GM12878 (cell line): ENCODE data around the gene GAL3ST2. TPM values are rescaled to one million over a fixed set of nuclear protein-coding genes. Genes with fewer than 3 reads are reported as not detected.

Experiments
- ATAC-seq: fragments of 200-7000 bp; cut with Tn5 transposase; 3 replicates; pipeline ENCODE4 v1.9.1; 2020; ENCODE audit warnings: mild to moderate bottlenecking, moderate library complexity
- BruUV-seq: library from RNA; stranded (reverse); fragments of 400-500 nt; replicated peaks from 2 replicates; lab custom pipeline; 2021; lab: Mats Ljungman, UMichigan
- CTCF ChIA-PET: fragments of 300-600 bp; sonication (Branson Sonifier 250); formaldehyde crosslinking; extraction: SDS; loops from one replicate; lab custom pipeline; 2021; ENCODE audit warnings: inconsistent platforms; lab: Yijun Ruan, JAX
- POLR2A ChIA-PET: fragments of 350-600 bp; formaldehyde crosslinking; extraction: SDS; loops from one replicate; lab custom pipeline; 2021; ENCODE audit warnings: inconsistent platforms; lab: Charles Lee
- RAD21 ChIA-PET: fragments of 300-600 bp; sonication (Branson Sonifier 250); formaldehyde crosslinking; loops from one replicate; lab custom pipeline; 2023; ENCODE audit warnings: antibody characterized with exemption; ENCODE audit not compliant: unreplicated experiment; lab: Charles Lee
- SMC1A ChIA-PET: fragments of 300-600 bp; sonication (Branson Sonifier 250); formaldehyde crosslinking; loops from one replicate; lab custom pipeline; 2023; ENCODE audit not compliant: unreplicated experiment, uncharacterized antibody; lab: Charles Lee
- DNase-seq: peaks from one replicate; pipeline ENCODE4 v3.0.0-alpha.2; 2011; ENCODE audit warnings: low read depth, low spot score
- FAIRE-seq: peaks from 3 replicates; lab custom pipeline; 2011; peaks lifted over from hg19 to GRCh38; lab: Jason Lieb, UNC
- H2AFZ ChIP-seq: 2 replicates; pipeline ENCODE4 v1.6.0; 2011; ENCODE audit warnings: low read depth, low read length, control low read depth; ENCODE audit not compliant: control insufficient read depth
- H3K27ac ChIP-seq: 2 replicates; pipeline ENCODE4 v1.5.1; 2011; ENCODE audit warnings: control low read depth; ENCODE audit not compliant: control insufficient read depth, insufficient read depth
- H3K27me3 ChIP-seq, 2 experiments: replicated peaks in 1 of 2; 2 replicates each; pipeline versions ENCODE4 v1.6.0 to v1.6.1; 2011; ENCODE audit warnings: low read length in 1 of 2; ENCODE audit not compliant: control insufficient read depth in 2 of 2, insufficient read depth in 2 of 2
- H3K36me3 ChIP-seq, 2 experiments: 2 replicates each; pipeline ENCODE4 v1.5.1; 2011; ENCODE audit warnings: low read length in 1 of 2; ENCODE audit not compliant: control insufficient read depth in 2 of 2, insufficient read depth in 2 of 2
- H3K4me1 ChIP-seq: 2 replicates; pipeline ENCODE4 v1.6.1; 2011; ENCODE audit warnings: mild to moderate bottlenecking, low read length, moderate library complexity, mixed read lengths; ENCODE audit not compliant: control insufficient read depth, insufficient read depth
- H3K4me2 ChIP-seq: 2 replicates; pipeline ENCODE4 v1.6.0; 2011; ENCODE audit warnings: control low read depth; ENCODE audit not compliant: control insufficient read depth, insufficient read depth
- H3K4me3 ChIP-seq: fragments of 200-600 bp; sonication (generic); 2 replicates; pipeline ENCODE4 v1.5.1; 2016
- H3K79me2 ChIP-seq: 2 replicates; pipeline ENCODE4 v1.6.0; 2011; ENCODE audit warnings: low read length; ENCODE audit not compliant: control insufficient read depth, insufficient read depth
- H3K9ac ChIP-seq: 2 replicates; pipeline ENCODE4 v1.8.0; 2011; ENCODE audit warnings: low read length, control low read depth, mixed read lengths; ENCODE audit not compliant: control insufficient read depth, insufficient read depth
- H3K9me3 ChIP-seq: replicated peaks from 3 replicates; pipeline ENCODE4 v1.5.1; 2011; ENCODE audit warnings: mild to moderate bottlenecking, low read length; ENCODE audit not compliant: control insufficient read depth, insufficient read depth
- H4K20me1 ChIP-seq: 2 replicates; pipeline ENCODE4 v1.6.0; 2011; ENCODE audit not compliant: control insufficient read depth, insufficient read depth
- CHD4 ChIP-seq: fragments of 200-600 bp; sonication (generic); IDR thresholded peaks from 2 replicates; pipeline ENCODE4 v1.6.1; 2016; ENCODE audit warnings: mild to moderate bottlenecking
- EED ChIP-seq: sonication (generic); IDR thresholded peaks from 2 replicates; pipeline ENCODE4 v1.6.1; 2016; ENCODE audit warnings: antibody characterized with exemption, low read depth
- IKZF1 ChIP-seq: fragments of 450-650 bp; conservative IDR thresholded peaks from 2 replicates; pipeline ENCODE4 v1.6.1; 2017; ENCODE audit warnings: antibody characterized with exemption, mild to moderate bottlenecking
- NFIC ChIP-seq: IDR thresholded peaks from 2 replicates; pipeline ENCODE4 v1.6.1; 2012; ENCODE audit warnings: low read depth, mild to moderate bottlenecking, inconsistent platforms, low read length, moderate library complexity
- NFYB ChIP-seq: IDR thresholded peaks from 2 replicates; pipeline ENCODE4 v1.6.1; 2011; ENCODE audit warnings: low read depth, mild to moderate bottlenecking, low read length, improper control_type of control experiment, moderate library complexity; ENCODE audit not compliant: insufficient read depth
- NR2C2 ChIP-seq: IDR thresholded peaks from 2 replicates; pipeline ENCODE4 v1.6.1; 2011; ENCODE audit warnings: borderline replicate concordance, low read depth; ENCODE audit not compliant: control insufficient read depth, insufficient read length
- NR2F1 ChIP-seq: fragments of 450-650 bp; conservative IDR thresholded peaks from 2 replicates; pipeline ENCODE4 v1.6.1; 2017; ENCODE audit warnings: mild to moderate bottlenecking
- POLR2A ChIP-seq: IDR thresholded peaks from 2 replicates; pipeline ENCODE4 v1.6.1; 2011; ENCODE audit warnings: low read depth, mild to moderate bottlenecking, low read length
- POLR2AphosphoS5 ChIP-seq: IDR thresholded peaks from 2 replicates; pipeline ENCODE4 v1.6.1; 2011; ENCODE audit warnings: mild to moderate bottlenecking, low read length, inconsistent platforms
- RAD21 ChIP-seq: IDR thresholded peaks from 2 replicates; pipeline ENCODE4 v1.6.1; 2011; ENCODE audit warnings: mild to moderate bottlenecking, low read depth, low read length, moderate library complexity; ENCODE audit not compliant: insufficient read depth
- RBBP5 ChIP-seq: fragments of 200-600 bp; sonication (generic); conservative IDR thresholded peaks from 2 replicates; pipeline ENCODE4 v1.6.1; 2016
- SMAD5 ChIP-seq: IDR thresholded peaks from 2 replicates; pipeline ENCODE4 v1.6.1; 2016; ENCODE audit warnings: antibody characterized with exemption, low read depth
- SREBF2 ChIP-seq: IDR thresholded peaks from 2 replicates; pipeline ENCODE4 v1.6.1; 2012; ENCODE audit warnings: mild to moderate bottlenecking, low read length
- TCF7 ChIP-seq: IDR thresholded peaks from 2 replicates; pipeline ENCODE4 v1.6.1; 2014; ENCODE audit warnings: antibody characterized with exemption, borderline replicate concordance
- WGBS: methylation state at CpG from one replicate; pipeline ENCODE4 v1.1.6; 2016; ENCODE audit warnings: low lambda C conversion rate; ENCODE audit not compliant: insufficient replicate concordance, insufficient coverage; ENCODE audit errors: missing lambda C conversion rate; 5-methylcytosine and 5-hydroxymethylcytosine counted together
- in situ Hi-C: fragments of 300-500 bp; cut with MboI; formaldehyde crosslinking; loops from 9 replicates; pipeline ENCODE4 v1.14.3; 2018; ENCODE audit warnings: mixed read lengths
- intact Hi-C: fragments of 100-400 bp; cut with micrococcal nuclease; formaldehyde crosslinking; loops from one replicate; pipeline ENCODE4 v1.14.2; 2022; ENCODE audit not compliant: unreplicated experiment
- polyA plus RNA-seq, 11 experiments: library from polyadenylated mRNA; depleted of rRNA in 4 of 11; unstranded in 6 of 11; stranded (reverse) in 5 of 11; fragments of >200 nt; fragmentation: Nextera tagmentation in 4 of 11; fragmentation: Illumina TruSeq in 1 of 11; extraction: Ambion mirVana in 4 of 11; extraction: Trizol in 1 of 11; gene quantifications; 1 replicate in 1 of 11; 2 replicates in 10 of 11; pipeline versions ENCODE4 v1.2.1 to v1.2.3, GENCODE V29; 2011 to 2016; ENCODE audit warnings: inconsistent platforms in 2 of 11, missing spikeins in 2 of 11, low read depth in 1 of 11
- total RNA-seq, 4 experiments: library from RNA; depleted of rRNA in 3 of 4; stranded (reverse); fragments of >200 nt in 3 of 4; fragmentation: Illumina TruSeq in 1 of 4; extraction: Trizol in 1 of 4; gene quantifications; 2 replicates each; pipeline versions ENCODE4 v1.2.1 to v1.2.3, GENCODE V29; 2013 to 2021
- TF ChIP-seq, protein P1 (sequence below): fragments of 450-650 bp; IDR thresholded peaks from 2 replicates; pipeline ENCODE4 v1.6.1; 2017; ENCODE audit warnings: mild to moderate bottlenecking, moderate library complexity
- TF ChIP-seq, protein P2 (sequence below): IDR thresholded peaks from 2 replicates; pipeline ENCODE4 v1.6.1; 2012; ENCODE audit warnings: low read depth, low read length, improper control_type of control experiment
- TF ChIP-seq, protein P3 (sequence below): fragments of 450-650 bp; conservative IDR thresholded peaks from 2 replicates; pipeline ENCODE4 v1.6.1; 2017; ENCODE audit warnings: mild to moderate bottlenecking, moderate library complexity
- TF ChIP-seq, protein P4 (sequence below): fragments of 450-650 bp; IDR thresholded peaks from 2 replicates; pipeline ENCODE4 v1.6.1; 2016; ENCODE audit warnings: mild to moderate bottlenecking

The GAL3ST2 gene
- total and polyA plus RNA-seq, 10 of the 15 experiments (the other 5 are each of a cell fraction or from before 2014, with no cell fraction given): 0.09 to 0.36 (median 0.11) TPM; not detected in 7

DNA sequence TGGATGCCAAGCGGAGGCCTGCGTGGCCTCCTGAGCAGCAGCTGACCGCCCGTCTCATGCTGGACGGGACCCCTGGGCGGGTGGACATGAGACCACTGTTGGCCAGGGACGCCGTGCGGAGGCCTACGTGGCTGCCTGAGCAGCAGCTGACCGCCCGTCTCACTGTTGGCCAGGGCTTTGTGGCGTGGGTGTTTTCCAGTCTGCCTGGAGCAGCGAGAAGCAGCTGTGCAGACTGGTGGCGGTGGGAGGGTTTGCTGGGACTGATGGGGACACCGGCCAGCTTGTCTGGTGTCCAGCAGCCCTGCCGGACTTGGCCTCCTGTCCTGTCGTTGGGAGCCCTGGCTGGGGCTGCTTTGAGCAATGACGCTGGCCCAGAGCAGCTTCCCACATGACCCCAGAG is 48.0 kb upstream of the GAL3ST2 start:
- H3K27me3 ChIP-seq: no peaks in the 10 kb centered on the region
- no peak overlapping the region for H2AFZ ChIP-seq
- in situ Hi-C loops: no loop called here
- intact Hi-C loops: no loop called here
- CTCF ChIA-PET: interaction anchor here (0.9 to 1.9 kb wide), 2 partner anchors 25 to 50 kb away, joined by 6 read pairs; no protein-coding TSS in a partner anchor
- ATAC-seq (no peak), FAIRE-seq (no peak), DNase-seq (no peak)
- SMC1A ChIA-PET: no interaction called here
- no peaks in the 10 kb centered on the region; a peak in 2 of 4 replicates for H3K36me3 ChIP-seq
- H3K4me1 ChIP-seq: no peaks in the 10 kb centered on the region
- RAD21 ChIA-PET: no interaction called here
- no TSS peak for BruUV-seq
- H3K27ac ChIP-seq: no peak overlapping the region
- no peaks in the 10 kb centered on the region; the same call in 1 of the 2 replicates for H4K20me1 ChIP-seq
- H3K4me3 ChIP-seq: no peak overlapping the region
- 91% methylated on average over 17 of the region's 19 CpGs for WGBS
- no peak overlapping the region for H3K4me2 ChIP-seq
- no peaks in the 10 kb centered on the region for H3K79me2 ChIP-seq
- H3K9me3 ChIP-seq: peaks cover 2% of the 10 kb centered on the region; the same call in 1 of the 3 replicates
- POLR2A ChIA-PET: interaction anchor here (0.5 to 0.9 kb wide), 2 partner anchors 34 to 355 kb away, joined by 3 to 4 read pairs; no protein-coding TSS in a partner anchor
- H3K9ac ChIP-seq: no peak overlapping the region
- TF ChIP-seq RAD21 (no peak), NR2F1 (no peak), IKZF1 (no peak), NR2C2 (no peak), NFYB (no peak), TCF7 (no peak), CHD4 (no peak), POLR2A (no peak; the same call in 1 of the 2 replicates), EED (no peak), SMAD5 (no peak), POLR2AphosphoS5 (no peak), NFIC (no peak), SREBF2 (no peak), RBBP5 (no peak)
- TF ChIP-seq, protein P1, sequence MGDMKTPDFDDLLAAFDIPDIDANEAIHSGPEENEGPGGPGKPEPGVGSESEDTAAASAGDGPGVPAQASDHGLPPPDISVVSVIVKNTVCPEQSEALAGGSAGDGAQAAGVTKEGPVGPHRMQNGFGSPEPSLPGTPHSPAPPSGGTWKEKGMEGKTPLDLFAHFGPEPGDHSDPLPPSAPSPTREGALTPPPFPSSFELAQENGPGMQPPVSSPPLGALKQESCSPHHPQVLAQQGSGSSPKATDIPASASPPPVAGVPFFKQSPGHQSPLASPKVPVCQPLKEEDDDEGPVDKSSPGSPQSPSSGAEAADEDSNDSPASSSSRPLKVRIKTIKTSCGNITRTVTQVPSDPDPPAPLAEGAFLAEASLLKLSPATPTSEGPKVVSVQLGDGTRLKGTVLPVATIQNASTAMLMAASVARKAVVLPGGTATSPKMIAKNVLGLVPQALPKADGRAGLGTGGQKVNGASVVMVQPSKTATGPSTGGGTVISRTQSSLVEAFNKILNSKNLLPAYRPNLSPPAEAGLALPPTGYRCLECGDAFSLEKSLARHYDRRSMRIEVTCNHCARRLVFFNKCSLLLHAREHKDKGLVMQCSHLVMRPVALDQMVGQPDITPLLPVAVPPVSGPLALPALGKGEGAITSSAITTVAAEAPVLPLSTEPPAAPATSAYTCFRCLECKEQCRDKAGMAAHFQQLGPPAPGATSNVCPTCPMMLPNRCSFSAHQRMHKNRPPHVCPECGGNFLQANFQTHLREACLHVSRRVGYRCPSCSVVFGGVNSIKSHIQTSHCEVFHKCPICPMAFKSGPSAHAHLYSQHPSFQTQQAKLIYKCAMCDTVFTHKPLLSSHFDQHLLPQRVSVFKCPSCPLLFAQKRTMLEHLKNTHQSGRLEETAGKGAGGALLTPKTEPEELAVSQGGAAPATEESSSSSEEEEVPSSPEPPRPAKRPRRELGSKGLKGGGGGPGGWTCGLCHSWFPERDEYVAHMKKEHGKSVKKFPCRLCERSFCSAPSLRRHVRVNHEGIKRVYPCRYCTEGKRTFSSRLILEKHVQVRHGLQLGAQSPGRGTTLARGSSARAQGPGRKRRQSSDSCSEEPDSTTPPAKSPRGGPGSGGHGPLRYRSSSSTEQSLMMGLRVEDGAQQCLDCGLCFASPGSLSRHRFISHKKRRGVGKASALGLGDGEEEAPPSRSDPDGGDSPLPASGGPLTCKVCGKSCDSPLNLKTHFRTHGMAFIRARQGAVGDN: no peak
- TF ChIP-seq, protein P2, sequence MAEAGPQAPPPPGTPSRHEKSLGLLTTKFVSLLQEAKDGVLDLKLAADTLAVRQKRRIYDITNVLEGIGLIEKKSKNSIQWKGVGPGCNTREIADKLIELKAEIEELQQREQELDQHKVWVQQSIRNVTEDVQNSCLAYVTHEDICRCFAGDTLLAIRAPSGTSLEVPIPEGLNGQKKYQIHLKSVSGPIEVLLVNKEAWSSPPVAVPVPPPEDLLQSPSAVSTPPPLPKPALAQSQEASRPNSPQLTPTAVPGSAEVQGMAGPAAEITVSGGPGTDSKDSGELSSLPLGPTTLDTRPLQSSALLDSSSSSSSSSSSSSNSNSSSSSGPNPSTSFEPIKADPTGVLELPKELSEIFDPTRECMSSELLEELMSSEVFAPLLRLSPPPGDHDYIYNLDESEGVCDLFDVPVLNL: no peak
- TF ChIP-seq, protein P3, sequence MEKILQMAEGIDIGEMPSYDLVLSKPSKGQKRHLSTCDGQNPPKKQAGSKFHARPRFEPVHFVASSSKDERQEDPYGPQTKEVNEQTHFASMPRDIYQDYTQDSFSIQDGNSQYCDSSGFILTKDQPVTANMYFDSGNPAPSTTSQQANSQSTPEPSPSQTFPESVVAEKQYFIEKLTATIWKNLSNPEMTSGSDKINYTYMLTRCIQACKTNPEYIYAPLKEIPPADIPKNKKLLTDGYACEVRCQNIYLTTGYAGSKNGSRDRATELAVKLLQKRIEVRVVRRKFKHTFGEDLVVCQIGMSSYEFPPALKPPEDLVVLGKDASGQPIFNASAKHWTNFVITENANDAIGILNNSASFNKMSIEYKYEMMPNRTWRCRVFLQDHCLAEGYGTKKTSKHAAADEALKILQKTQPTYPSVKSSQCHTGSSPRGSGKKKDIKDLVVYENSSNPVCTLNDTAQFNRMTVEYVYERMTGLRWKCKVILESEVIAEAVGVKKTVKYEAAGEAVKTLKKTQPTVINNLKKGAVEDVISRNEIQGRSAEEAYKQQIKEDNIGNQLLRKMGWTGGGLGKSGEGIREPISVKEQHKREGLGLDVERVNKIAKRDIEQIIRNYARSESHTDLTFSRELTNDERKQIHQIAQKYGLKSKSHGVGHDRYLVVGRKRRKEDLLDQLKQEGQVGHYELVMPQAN: no peak
- TF ChIP-seq, protein P4, sequence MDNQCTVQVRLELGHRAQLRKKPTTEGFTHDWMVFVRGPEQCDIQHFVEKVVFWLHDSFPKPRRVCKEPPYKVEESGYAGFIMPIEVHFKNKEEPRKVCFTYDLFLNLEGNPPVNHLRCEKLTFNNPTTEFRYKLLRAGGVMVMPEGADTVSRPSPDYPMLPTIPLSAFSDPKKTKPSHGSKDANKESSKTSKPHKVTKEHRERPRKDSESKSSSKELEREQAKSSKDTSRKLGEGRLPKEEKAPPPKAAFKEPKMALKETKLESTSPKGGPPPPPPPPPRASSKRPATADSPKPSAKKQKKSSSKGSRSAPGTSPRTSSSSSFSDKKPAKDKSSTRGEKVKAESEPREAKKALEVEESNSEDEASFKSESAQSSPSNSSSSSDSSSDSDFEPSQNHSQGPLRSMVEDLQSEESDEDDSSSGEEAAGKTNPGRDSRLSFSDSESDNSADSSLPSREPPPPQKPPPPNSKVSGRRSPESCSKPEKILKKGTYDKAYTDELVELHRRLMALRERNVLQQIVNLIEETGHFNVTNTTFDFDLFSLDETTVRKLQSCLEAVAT: no peak
